ENCODE data around the gene LHFPL2.

Gene LHFPL2

DNA sequence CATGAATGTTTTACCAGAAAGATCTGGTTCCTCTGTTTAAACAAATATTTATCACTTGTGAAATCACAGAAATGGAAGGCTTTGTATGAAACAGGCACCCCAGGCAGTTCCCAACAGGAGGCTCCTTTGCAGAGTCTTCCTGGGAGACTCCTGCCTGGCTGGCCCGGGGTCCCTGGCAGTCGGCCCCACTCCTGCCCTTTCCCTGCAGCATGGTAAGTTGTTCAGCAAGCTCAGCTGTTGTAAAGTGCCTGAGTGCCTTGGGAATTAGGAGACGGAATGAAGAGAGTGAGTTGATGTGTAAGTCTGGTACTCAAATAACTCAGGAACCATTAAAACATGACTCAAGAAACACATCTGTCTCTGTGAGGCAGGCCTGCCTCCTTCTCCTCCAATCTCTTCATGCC lies 17.5 kb upstream of the LHFPL2 start:
- no peak for DNase-seq (ENCODE audit: low spot score)

DNA sequence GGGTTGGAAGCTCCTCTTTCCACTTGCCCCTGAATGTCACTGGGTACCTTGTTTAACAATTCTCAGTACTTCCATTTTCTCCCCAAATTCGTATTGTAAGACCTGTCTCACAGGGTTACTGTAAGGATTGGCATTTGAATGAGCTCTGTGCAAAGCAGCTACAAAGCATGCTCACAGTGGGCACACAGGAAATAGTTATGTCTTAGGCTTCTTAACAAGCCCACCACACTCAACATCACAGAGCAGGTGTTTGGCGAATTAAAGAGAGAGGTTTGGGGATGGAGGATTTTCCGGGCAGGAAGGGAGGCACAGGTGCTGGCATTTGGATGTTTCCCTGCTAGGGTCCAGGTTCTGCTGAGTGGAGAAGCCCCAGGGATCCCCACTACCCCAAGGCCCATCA lies 17.0 kb upstream of the LHFPL2 start:
- no peak for DNase-seq (ENCODE audit: low spot score)

GRCh38 chr5:78662323-78662722 lies 13.8 kb upstream of the LHFPL2 start:
- no peak for DNase-seq (ENCODE audit: low spot score)

DNA sequence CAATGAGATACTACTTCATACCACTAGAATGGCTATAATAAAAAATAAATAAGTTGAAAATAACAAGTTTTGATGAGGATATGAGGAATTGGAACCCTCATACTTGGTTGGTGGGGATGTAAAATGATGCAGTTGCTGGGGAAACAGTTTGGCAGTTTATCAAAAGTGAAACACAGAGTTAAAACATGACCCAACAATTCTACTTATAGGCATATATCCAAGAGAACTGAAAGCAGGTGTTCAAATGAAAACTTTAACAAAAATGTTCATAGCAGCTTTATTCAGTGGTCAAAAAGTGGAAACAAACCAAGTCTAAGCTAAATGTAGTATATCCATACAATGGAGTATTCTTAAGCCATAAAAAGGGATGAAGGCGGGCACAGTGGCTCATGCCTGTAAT lies 13.1 kb upstream of the LHFPL2 start:
- DNase-seq (ENCODE audit: low spot score), result no peak

GRCh38 chr5:78661044-78661443 lies 12.5 kb upstream of the LHFPL2 start:
- DNase-seq (ENCODE audit: low spot score), result no peak

DNA sequence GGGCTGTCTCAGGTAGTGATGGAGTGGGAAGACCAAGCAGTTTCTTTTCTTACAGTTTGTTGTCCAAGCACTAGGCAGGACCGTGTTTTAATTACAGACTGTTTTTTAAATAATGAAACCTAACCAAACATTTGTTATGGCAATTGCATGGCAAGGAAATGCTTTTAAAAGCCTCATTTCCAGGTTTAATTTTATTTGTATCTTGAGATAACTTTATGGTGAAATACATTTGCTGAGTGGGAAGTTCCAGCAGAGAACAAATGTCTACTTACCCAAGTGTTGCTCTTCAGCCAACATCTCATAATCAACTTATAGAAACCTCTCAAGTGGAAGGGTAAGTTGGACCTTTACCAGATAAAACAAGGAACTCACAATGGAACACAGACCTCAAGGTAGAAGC lies 11.8 kb upstream of the LHFPL2 start:
- no peak for DNase-seq (ENCODE audit: low spot score)

GRCh38 chr5:78659714-78660113 lies 11.1 kb upstream of the LHFPL2 start:
- no peak for DNase-seq (ENCODE audit: low spot score)

DNA sequence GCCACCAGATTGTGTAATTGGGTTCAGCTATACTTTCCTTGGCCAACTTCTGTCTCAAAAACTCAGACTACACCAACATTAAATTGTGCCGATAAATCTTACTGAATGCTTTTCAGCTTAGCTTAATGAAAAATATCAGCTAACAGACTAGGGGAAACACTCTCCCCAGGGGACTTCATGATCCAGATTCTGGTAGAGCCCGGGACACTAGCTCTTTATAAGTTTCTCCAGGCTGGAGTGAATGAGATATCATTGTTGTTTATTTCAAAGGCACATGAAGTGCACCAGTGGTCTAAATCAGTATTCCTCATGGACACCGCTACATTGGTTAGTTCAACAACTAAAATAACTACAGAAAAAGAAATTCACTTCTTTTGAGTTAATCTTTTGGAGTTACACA lies 10.5 kb upstream of the LHFPL2 start:
- no peak for DNase-seq (ENCODE audit: low spot score)

- no peak for DNase-seq (ENCODE audit: low spot score)
Measured at GRCh38 chr5:78657201-78657600, 8.6 kb upstream of the LHFPL2 start.

- DNase-seq (ENCODE audit: low spot score), result no peak
Measured at GRCh38 chr5:78655746-78656290, 7.2 kb upstream of the LHFPL2 start.

DNA sequence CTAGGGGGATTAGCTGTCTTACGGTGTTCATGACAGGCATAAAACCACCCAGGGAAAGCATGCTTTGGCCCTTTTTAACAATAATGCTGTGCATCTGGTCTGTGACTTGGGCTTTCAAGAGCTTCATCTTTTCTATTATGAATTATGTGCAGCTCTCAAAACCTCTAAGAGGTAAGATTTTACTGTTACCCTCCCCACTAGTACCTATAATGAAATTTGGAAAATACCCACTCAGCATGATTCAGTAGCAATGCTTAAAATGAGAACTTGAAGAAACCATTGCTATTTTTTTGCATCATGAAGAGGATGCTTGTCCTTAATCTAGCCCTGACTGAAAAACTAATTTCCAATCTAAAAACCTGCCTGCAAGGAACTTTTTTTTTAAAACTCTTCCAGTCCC lies 5.8 kb upstream of the LHFPL2 start:
- DNase-seq (ENCODE audit: low spot score), result no peak

GRCh38 chr5:78653681-78654366 lies 5.3 kb upstream of the LHFPL2 start:
- DNase-seq (ENCODE audit: low spot score), result no peak

DNA sequence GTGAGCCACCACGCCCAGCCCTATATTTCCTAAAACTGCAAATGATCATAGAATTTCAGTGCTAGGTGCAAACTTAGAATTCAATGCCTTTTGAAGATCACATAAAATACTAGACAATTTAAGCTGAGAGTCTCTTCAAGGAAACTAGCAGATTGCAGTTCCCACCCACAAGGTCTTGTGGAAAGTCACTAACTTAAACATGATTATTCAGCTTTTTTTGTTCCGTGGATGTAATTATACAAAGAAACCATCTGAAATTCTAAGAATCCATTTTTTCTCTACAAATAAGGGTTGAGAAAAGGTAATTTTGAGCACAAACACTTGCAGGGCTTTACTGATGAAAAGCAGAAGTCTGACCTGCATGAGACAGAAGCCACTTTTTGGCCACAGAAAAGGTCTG lies 4.5 kb upstream of the LHFPL2 start:
- no peak for DNase-seq (ENCODE audit: low spot score)

- no peak for DNase-seq (ENCODE audit: low spot score)
Measured at GRCh38 chr5:78651468-78651867, 2.9 kb upstream of the LHFPL2 start.

DNA sequence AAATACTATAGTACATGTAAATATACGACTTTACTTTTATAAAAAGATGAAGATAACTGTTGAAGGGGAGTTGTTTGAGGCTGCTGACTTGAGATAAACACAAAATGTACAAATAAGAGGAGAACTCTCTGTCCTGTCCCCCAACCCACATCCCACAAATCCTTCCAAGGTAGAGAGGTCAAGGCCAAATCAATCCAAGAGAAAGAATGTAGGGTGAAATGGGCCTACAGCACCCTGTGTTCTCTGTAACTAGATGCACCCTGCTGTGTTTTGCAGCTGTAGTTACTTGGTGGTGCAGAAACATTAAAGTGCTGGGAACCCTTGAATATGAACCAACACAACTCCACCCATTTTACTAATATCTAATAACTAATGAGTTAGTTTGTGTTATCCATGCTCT lies 2.0 kb upstream of the LHFPL2 start:
- no peak for DNase-seq (ENCODE audit: low spot score)

DNA sequence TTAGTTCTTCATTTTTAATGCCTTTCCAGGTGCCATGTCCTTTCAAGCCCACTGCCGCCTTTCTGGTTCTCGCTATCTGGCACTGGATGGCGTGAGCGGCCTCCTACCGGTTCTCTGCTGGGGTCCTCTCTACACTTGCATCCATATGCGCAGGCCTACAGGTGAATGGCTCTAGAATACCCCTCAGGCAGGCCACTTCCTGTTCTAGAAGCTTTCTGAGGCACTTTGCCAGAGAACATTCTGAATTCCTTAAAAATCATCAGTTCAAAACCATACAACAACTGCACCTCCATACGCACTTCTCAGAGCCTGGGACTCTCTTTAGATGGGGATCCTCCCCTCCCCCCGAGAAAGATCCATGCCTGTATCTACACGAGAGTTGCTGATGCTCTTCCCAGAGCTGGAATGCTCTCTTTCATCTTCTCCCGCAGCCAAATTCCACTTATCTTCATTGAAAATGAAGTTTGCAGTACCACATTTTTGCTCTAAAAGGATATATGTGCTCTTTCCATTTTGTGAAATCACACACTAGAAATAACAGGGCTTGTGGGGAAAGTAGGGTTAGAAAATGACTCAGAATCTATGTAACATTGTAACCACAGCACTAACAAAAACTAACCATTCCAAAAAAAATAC lies 1.4 kb upstream of the LHFPL2 start:
- DNase-seq (ENCODE audit: low spot score), result no peak

GRCh38 chr5:78649211-78649695 lies 681 bp upstream of the LHFPL2 start:
- no peak for DNase-seq (ENCODE audit: low spot score)

GRCh38 chr5:78647838-78648358 lies 674 bp downstream of the LHFPL2 start:
- no peak for DNase-seq (ENCODE audit: low spot score)

DNA sequence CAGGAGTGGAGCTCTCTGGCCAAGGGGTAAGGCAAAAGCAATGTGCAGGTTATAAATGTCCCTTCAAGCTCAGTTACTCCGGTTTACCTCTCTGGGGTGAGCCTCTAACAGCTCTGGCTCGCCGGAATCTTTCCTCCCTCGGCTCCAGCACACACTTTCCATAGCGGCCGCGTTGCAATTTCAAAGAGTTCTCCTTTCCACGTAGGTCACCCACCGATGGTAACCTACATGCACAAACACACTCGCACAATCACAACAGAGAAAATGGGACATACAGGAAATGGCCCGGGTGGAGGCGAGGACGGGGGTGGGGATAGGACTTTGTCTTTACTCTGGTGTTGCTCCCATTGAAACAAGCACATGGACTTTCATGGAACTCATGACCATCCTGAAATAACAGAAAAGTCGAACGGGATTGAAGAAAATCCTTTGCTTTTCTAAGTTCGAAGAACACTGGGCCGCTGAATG lies 1.2 kb downstream of the LHFPL2 start:
- DNase-seq (ENCODE audit: low spot score), result no peak

GRCh38 chr5:78644741-78645300 lies 3.8 kb downstream of the LHFPL2 start:
- DNase-seq (ENCODE audit: low spot score), result no peak

DNA sequence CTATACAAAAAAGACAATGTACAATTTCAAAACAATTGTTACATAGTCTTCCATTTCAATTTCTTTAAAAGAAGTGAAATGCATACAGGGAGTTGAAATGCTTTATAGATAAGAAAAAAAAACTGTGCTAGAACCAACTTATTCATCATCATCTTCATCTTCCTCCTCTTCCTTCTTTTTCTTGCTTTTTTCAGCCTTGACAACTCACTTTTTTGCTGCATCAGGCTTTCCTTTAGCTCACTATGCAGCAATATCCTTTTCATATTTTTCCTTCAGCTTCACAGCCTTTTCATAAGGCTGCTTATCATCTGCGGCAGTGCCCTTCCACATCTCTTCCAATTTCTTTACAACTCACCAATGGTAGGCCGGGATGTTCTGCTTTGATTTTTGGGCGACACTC lies 4.4 kb downstream of the LHFPL2 start:
- no peak for DNase-seq (ENCODE audit: low spot score)

GRCh38 chr5:78642701-78643100 lies 5.9 kb downstream of the LHFPL2 start:
- no peak for DNase-seq (ENCODE audit: low spot score)

Measured in activated CD4-positive, alpha-beta T cell treated with anti-CD3 and anti-CD28 coated beads, Interleukin-2, Interleukin-4, amounts not matched to agents 100 ng/mL and 50 ng/mL, durations not matched to agents 16 hours and 8 hours (primary cell).